Gastrocnemius medialis (tissue), 4 donors: Measurements from ENCODE around the gene KDM2B. TPM values are rescaled to one million over a fixed set of nuclear protein-coding genes. Genes with fewer than 3 reads are reported as not detected.

Source experiments
- ATAC-seq, 2 donors: fragments of 150-250 bp; one replicate each; pipeline ENCODE4 v1.9.1; 2016
- DNase-seq, 2 donors: peaks; one replicate each; pipeline ENCODE4 v3.0.0-alpha.2; 2019
- H3K27ac ChIP-seq, 4 donors: fragments of 200-600 bp; sonication (generic); 1 replicate in 1 of 4; 2 replicates in 3 of 4; pipeline ENCODE4 v1.5.1; 2016 to 2018; ENCODE audit warnings: mild to moderate bottlenecking in 2 of 4, moderate library complexity in 1 of 4
- H3K27me3 ChIP-seq, 3 donors: fragments of 200-600 bp; sonication (generic) in 2 of 3; 1 replicate in 1 of 3; 2 replicates in 2 of 3; pipeline versions ENCODE4 v1.5.1 to v1.6.0; 2016 to 2019; ENCODE audit warnings: mild to moderate bottlenecking in 1 of 3, moderate library complexity in 1 of 3
- H3K36me3 ChIP-seq, 2 donors: fragments of 200-600 bp; sonication (generic) in 1 of 2; one replicate each; pipeline ENCODE4 v1.5.1; 2017 to 2018
- H3K4me1 ChIP-seq, 2 donors: fragments of 200-600 bp; sonication (generic) in 1 of 2; one replicate each; pipeline ENCODE4 v1.5.1; 2016 to 2017; ENCODE audit warnings: mild to moderate bottlenecking in 2 of 2
- H3K4me3 ChIP-seq, 4 donors: fragments of 200-600 bp; sonication (generic) in 3 of 4; 1 replicate in 1 of 4; 2 replicates in 3 of 4; pipeline ENCODE4 v1.5.1; 2016 to 2019; ENCODE audit warnings: mild to moderate bottlenecking in 2 of 4
- H3K9me3 ChIP-seq, 3 donors: fragments of 200-600 bp; sonication (generic) in 2 of 3; 1 replicate in 1 of 3; 2 replicates in 2 of 3; pipeline ENCODE4 v1.5.1; 2016 to 2019
- CTCF ChIP-seq, 5 experiments: fragments of 450-650 bp in 3 of 5; fragments of 200-600 bp in 2 of 5; sonication (generic) in 2 of 5; IDR thresholded peaks in 4 of 5; conservative IDR thresholded peaks in 1 of 5; 1 replicate in 4 of 5; 2 replicates in 1 of 5; pipeline ENCODE4 v1.5.1; 2016 to 2019; ENCODE audit warnings: antibody characterized with exemption in 5 of 5, mild to moderate bottlenecking in 3 of 5, moderate library complexity in 3 of 5
- POLR2A ChIP-seq, 2 donors: fragments of 450-650 bp; IDR thresholded peaks; one replicate each; pipeline ENCODE4 v1.6.1; 2017; ENCODE audit warnings: antibody characterized with exemption in 2 of 2, mild to moderate bottlenecking in 2 of 2, moderate library complexity in 2 of 2
- in situ Hi-C, 4 donors: fragments of 200-750 bp; cut with MboI; loops; one replicate each; pipeline versions ENCODE4 v1.15.0 to v1.8.0; 2017; ENCODE audit warnings: low sequenced_read_pairs in 4 of 4
- intact Hi-C: fragments of 100-400 bp; cut with DNase I; formaldehyde crosslinking; loops from one replicate; pipeline ENCODE4 v1.15.1; 2023; ENCODE audit warnings: low total_unique reads
- total RNA-seq, 4 donors: library from RNA; depleted of rRNA; stranded (reverse); fragments of >200 nt; gene quantifications; one replicate each; pipeline versions ENCODE4 v1.1.0 to v1.2.3, GENCODE V29; 2016

Gene KDM2B
- total RNA-seq, 4 donors from 2014 or later: 4.8 to 9.4 (median 8.3) TPM

- TF ChIP-seq CTCF (IDR thresholded peaks at IDR 0.05 in 4 of 5, conservative IDR thresholded peaks at IDR 0.05 in 1 of 5) (no peak), POLR2A (IDR thresholded peaks at IDR 0.05) (no peak)
- Histone ChIP-seq H3K27me3 (no peaks in the 10 kb centered on the region), H3K27ac (no peak overlapping the region), H3K4me3 (no peak overlapping the region), H3K4me1 (no peaks in the 10 kb centered on the region), H3K9me3 (no peaks in the 10 kb centered on the region), H3K36me3 (peaks cover 0 to 11% of the 10 kb centered on the region in 2 donors)
- intact Hi-C loops: no loop called here
- in situ Hi-C loops: no loop called here
- DNase-seq: no peak
- ATAC-seq: no peak
Measured at GRCh38 chr12:121507245-121507644, 73.6 kb downstream of the KDM2B start.

- no peak overlapping the region for H3K27ac ChIP-seq
- intact Hi-C loops: no loop called here
Measured at GRCh38 chr12:121505513-121505912, 75.3 kb downstream of the KDM2B start.

GRCh38 chr12:121504505-121504904 lies 76.3 kb downstream of the KDM2B start:
- no peak for DNase-seq
- in situ Hi-C loops (no loop called here), intact Hi-C loops (no loop called here)
- no peak for TF ChIP-seq POLR2A (IDR thresholded peaks at IDR 0.05)
- no peak for TF ChIP-seq CTCF (IDR thresholded peaks at IDR 0.05 in 4 of 5, conservative IDR thresholded peaks at IDR 0.05 in 1 of 5)
- Histone ChIP-seq H3K27me3 (no peaks in the 10 kb centered on the region), H3K27ac (no peak overlapping the region), H3K36me3 (peaks cover 0 to 3% of the 10 kb centered on the region in 2 donors), H3K4me1 (peaks cover 6 to 8% of the 10 kb centered on the region in 2 donors), H3K9me3 (no peaks in the 10 kb centered on the region), H3K4me3 (no peak overlapping the region)
- no peak for ATAC-seq

More at GRCh38 chr12:121505513-121505912, 75.3 kb downstream of the KDM2B start:
- Histone ChIP-seq H3K9me3 (no peaks in the 10 kb centered on the region), H3K4me3 (no peak overlapping the region), H3K4me1 (peaks cover 0 to 1% of the 10 kb centered on the region in 2 donors), H3K27me3 (no peaks in the 10 kb centered on the region), H3K36me3 (peaks cover 0 to 7% of the 10 kb centered on the region in 2 donors)
- in situ Hi-C loops: no loop called here
- DNase-seq: no peak
- no peak for TF ChIP-seq CTCF (IDR thresholded peaks at IDR 0.05 in 4 of 5, conservative IDR thresholded peaks at IDR 0.05 in 1 of 5)
- no peak for TF ChIP-seq POLR2A (IDR thresholded peaks at IDR 0.05)
- no peak for ATAC-seq

- peaks cover 6 to 8% of the 10 kb centered on the region in 2 donors for H3K4me1 ChIP-seq
- intact Hi-C loops: no loop called here
- no peak overlapping the region for H3K4me3 ChIP-seq
- DNase-seq: no peak
- in situ Hi-C loops: no loop called here
- H3K36me3 ChIP-seq: no peaks in the 10 kb centered on the region
- no peaks in the 10 kb centered on the region for H3K9me3 ChIP-seq
- no peaks in the 10 kb centered on the region for H3K27me3 ChIP-seq
- TF ChIP-seq CTCF (IDR thresholded peaks at IDR 0.05 in 4 of 5, conservative IDR thresholded peaks at IDR 0.05 in 1 of 5) (no peak), POLR2A (IDR thresholded peaks at IDR 0.05) (no peak)
- ATAC-seq: no peak
- no peak overlapping the region for H3K27ac ChIP-seq
Measured at GRCh38 chr12:121503395-121503794, 77.4 kb downstream of the KDM2B start.

- intact Hi-C loops: loop anchor here (2.0 kb wide), 2 partner anchors 35 to 181 kb away; no protein-coding TSS in a partner anchor
- H3K27ac ChIP-seq: peak overlapping the region; percentile 29 to 83 (median 54)
- in situ Hi-C loops: no loop called here
- ATAC-seq (peak; percentile 53 to 62), DNase-seq (peak in 1 of 2 donors; percentile 19)
- no peak for TF ChIP-seq POLR2A (IDR thresholded peaks at IDR 0.05)
- TF ChIP-seq CTCF (IDR thresholded peaks at IDR 0.05 in 4 of 5, conservative IDR thresholded peaks at IDR 0.05 in 1 of 5): no peak
- H3K36me3 ChIP-seq: no peaks in the 10 kb centered on the region
- H3K4me1 ChIP-seq: peaks cover 6 to 8% of the 10 kb centered on the region in 2 donors
- H3K27me3 ChIP-seq: no peaks in the 10 kb centered on the region
- no peaks in the 10 kb centered on the region for H3K9me3 ChIP-seq
- no peak overlapping the region for H3K4me3 ChIP-seq
Measured at GRCh38 chr12:121501946-121502345, 78.9 kb downstream of the KDM2B start.
